ENCODE results near the gene COPS8.

The COPS8 gene

DNA sequence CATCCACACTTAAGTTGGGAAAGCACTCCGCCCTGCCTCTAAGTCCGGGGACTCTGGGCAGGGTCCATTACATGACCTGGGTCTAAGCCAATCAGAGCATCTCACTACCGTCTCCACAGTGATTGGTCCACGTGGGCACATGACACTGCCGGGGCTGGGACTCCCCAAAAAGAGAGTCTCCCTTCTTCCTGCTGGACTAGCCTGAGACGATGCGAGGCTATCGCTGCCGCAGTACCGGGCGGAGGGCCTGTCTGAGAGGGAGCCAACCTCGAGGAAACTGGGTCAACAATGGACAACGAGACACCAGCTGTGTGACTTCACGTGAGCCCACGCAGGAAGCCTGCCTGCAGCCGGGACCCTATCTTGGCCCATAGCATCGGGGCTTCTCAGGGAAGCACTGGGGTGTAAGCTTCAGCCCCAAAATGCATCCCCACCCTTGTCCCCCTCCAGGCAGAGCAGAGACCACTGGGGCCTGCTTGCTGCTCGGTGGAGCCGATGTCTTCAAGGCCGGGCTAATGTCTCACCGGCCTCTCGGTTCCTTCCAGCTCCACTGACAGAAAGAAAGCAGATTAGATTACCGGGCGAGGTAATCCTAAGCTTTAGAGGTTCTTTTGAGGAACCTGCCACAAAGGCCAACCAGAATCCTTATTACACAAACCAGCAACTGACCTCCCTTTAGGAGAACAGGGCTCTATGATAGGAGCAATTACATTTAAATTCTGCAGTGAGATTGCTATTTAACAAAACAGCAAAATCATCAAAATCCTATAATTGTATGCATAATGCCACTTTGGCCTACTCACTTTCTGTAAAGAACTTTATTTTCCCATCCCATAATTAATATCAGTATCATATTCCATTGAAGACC lies 21.3 kb upstream of the COPS8 start:
- H3K9me3 ChIP-seq (ENCODE audit: control insufficient read depth in 2 of 2, low read length in 2 of 2): no peaks in the 10 kb centered on the region
- peaks cover 3% of the 10 kb centered on the region for H3K4me1 ChIP-seq (ENCODE audit: control insufficient read depth, insufficient read depth, low read length)
- H3K27ac ChIP-seq (ENCODE audit: low read length): no peak overlapping the region
- H3K36me3 ChIP-seq (ENCODE audit: control insufficient read depth in 2 of 2, insufficient read depth in 2 of 2, low read length in 2 of 2): no peaks in the 10 kb centered on the region
- H3K4me3 ChIP-seq (ENCODE audit: low read length in 2 of 2): no peak overlapping the region
- peaks cover 0 to 2% of the 10 kb centered on the region in 2 donors for H3K27me3 ChIP-seq (ENCODE audit: control insufficient read depth in 1 of 2, insufficient read depth in 2 of 2, low read length in 2 of 2)
- H3K9ac ChIP-seq (ENCODE audit: low read length in 2 of 2): no peak overlapping the region

GRCh38 chr2:237065071-237065377 lies 20.7 kb upstream of the COPS8 start:
- Histone ChIP-seq H3K27me3 (ENCODE audit: control insufficient read depth in 1 of 2, insufficient read depth in 2 of 2, low read length in 2 of 2) (peaks cover 0 to 2% of the 10 kb centered on the region in 2 donors), H3K36me3 (ENCODE audit: control insufficient read depth in 2 of 2, insufficient read depth in 2 of 2, low read length in 2 of 2) (no peaks in the 10 kb centered on the region), H3K4me3 (ENCODE audit: low read length in 2 of 2) (no peak overlapping the region), H3K4me1 (ENCODE audit: control insufficient read depth, insufficient read depth, low read length) (peaks cover 3% of the 10 kb centered on the region), H3K9ac (ENCODE audit: low read length in 2 of 2) (no peak overlapping the region), H3K27ac (ENCODE audit: low read length) (no peak overlapping the region), H3K9me3 (ENCODE audit: control insufficient read depth in 2 of 2, low read length in 2 of 2) (no peaks in the 10 kb centered on the region)

DNA sequence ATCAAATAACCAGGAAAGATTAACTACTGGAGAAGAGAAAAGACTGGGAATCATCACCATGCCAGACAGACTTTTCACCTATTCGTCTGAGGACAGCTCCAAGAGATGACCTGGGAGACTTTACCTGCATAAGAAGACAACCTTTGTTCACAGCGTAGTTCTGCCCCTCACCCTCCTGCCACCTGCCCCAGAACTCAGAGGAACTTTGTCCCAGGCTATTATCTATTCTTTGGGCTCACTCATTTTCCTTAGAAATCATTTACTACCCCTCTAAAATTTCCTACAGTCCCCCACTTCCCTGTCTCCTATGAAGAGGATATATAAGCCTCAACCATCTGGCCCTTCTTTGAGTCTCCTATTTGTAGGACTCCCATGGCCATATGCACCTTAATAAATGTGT lies 19.3 kb upstream of the COPS8 start:
- Histone ChIP-seq H3K4me3 (ENCODE audit: low read length in 2 of 2) (no peak overlapping the region), H3K9ac (ENCODE audit: low read length in 2 of 2) (no peak overlapping the region), H3K27ac (ENCODE audit: low read length) (no peak overlapping the region), H3K27me3 (ENCODE audit: control insufficient read depth in 1 of 2, insufficient read depth in 2 of 2, low read length in 2 of 2) (peaks cover 0 to under 1% of the 10 kb centered on the region in 2 donors), H3K9me3 (ENCODE audit: control insufficient read depth in 2 of 2, low read length in 2 of 2) (no peaks in the 10 kb centered on the region), H3K4me1 (ENCODE audit: control insufficient read depth, insufficient read depth, low read length) (no peaks in the 10 kb centered on the region), H3K36me3 (ENCODE audit: control insufficient read depth in 2 of 2, insufficient read depth in 2 of 2, low read length in 2 of 2) (no peaks in the 10 kb centered on the region)

DNA sequence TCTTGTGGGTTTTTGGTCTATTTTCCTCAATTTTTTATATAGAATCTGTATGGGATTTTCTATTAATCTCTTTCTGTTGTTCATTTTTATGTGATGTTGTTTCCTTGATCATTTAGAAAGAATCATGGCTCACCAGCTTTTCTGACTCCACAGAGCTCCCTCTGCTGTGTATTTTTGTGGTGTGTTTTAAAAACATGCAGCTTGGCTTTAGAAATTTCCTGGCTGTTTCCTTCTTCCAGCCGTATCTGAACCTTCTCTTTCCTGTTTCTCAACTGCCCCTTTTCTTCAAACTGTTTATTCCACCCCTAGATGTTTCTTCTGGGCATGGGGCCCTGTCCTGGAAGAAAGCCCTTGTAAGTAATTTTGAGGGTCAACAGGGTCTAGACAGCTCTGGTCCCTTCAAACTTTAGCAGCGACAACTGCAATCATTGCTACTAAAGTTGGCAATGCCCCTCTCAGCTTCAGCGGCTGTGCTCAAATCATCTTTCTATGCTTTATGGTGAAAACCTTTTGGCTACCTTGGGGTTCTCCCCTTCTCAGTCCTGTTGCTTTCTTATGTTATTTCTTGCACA lies 17.6 kb upstream of the COPS8 start:
- Histone ChIP-seq H3K27ac (ENCODE audit: low read length) (no peak overlapping the region), H3K27me3 (ENCODE audit: control insufficient read depth in 1 of 2, insufficient read depth in 2 of 2, low read length in 2 of 2) (no peaks in the 10 kb centered on the region), H3K4me3 (ENCODE audit: low read length in 2 of 2) (no peak overlapping the region), H3K9ac (ENCODE audit: low read length in 2 of 2) (no peak overlapping the region), H3K36me3 (ENCODE audit: control insufficient read depth in 2 of 2, insufficient read depth in 2 of 2, low read length in 2 of 2) (no peaks in the 10 kb centered on the region), H3K9me3 (ENCODE audit: control insufficient read depth in 2 of 2, low read length in 2 of 2) (no peaks in the 10 kb centered on the region), H3K4me1 (ENCODE audit: control insufficient read depth, insufficient read depth, low read length) (no peaks in the 10 kb centered on the region)

GRCh38 chr2:237072067-237072931 lies 13.4 kb upstream of the COPS8 start:
- no peak overlapping the region for H3K9ac ChIP-seq (ENCODE audit: low read length in 2 of 2)
- no peaks in the 10 kb centered on the region for H3K9me3 ChIP-seq (ENCODE audit: control insufficient read depth in 2 of 2, low read length in 2 of 2)
- H3K4me3 ChIP-seq (ENCODE audit: low read length in 2 of 2): no peak overlapping the region
- no peak overlapping the region for H3K27ac ChIP-seq (ENCODE audit: low read length)
- no peaks in the 10 kb centered on the region for H3K36me3 ChIP-seq (ENCODE audit: control insufficient read depth in 2 of 2, insufficient read depth in 2 of 2, low read length in 2 of 2)
- peaks cover 3% of the 10 kb centered on the region for H3K4me1 ChIP-seq (ENCODE audit: control insufficient read depth, insufficient read depth, low read length)
- H3K27me3 ChIP-seq (ENCODE audit: control insufficient read depth in 1 of 2, insufficient read depth in 2 of 2, low read length in 2 of 2): no peaks in the 10 kb centered on the region

GRCh38 chr2:237073552-237073951 lies 12.1 kb upstream of the COPS8 start:
- no peak overlapping the region for H3K27ac ChIP-seq (ENCODE audit: low read length)
- H3K36me3 ChIP-seq (ENCODE audit: control insufficient read depth in 2 of 2, insufficient read depth in 2 of 2, low read length in 2 of 2): no peaks in the 10 kb centered on the region
- peaks cover 3% of the 10 kb centered on the region for H3K4me1 ChIP-seq (ENCODE audit: control insufficient read depth, insufficient read depth, low read length)
- H3K9me3 ChIP-seq (ENCODE audit: control insufficient read depth in 2 of 2, low read length in 2 of 2): no peaks in the 10 kb centered on the region
- no peaks in the 10 kb centered on the region for H3K27me3 ChIP-seq (ENCODE audit: control insufficient read depth in 1 of 2, insufficient read depth in 2 of 2, low read length in 2 of 2)
- H3K9ac ChIP-seq (ENCODE audit: low read length in 2 of 2): no peak overlapping the region
- no peak overlapping the region for H3K4me3 ChIP-seq (ENCODE audit: low read length in 2 of 2)

GRCh38 chr2:237074211-237074993 lies 11.3 kb upstream of the COPS8 start:
- Histone ChIP-seq H3K27ac (ENCODE audit: low read length) (no peak overlapping the region), H3K36me3 (ENCODE audit: control insufficient read depth in 2 of 2, insufficient read depth in 2 of 2, low read length in 2 of 2) (no peaks in the 10 kb centered on the region), H3K4me3 (ENCODE audit: low read length in 2 of 2) (no peak overlapping the region), H3K4me1 (ENCODE audit: control insufficient read depth, insufficient read depth, low read length) (peaks cover 3% of the 10 kb centered on the region), H3K27me3 (ENCODE audit: control insufficient read depth in 1 of 2, insufficient read depth in 2 of 2, low read length in 2 of 2) (no peaks in the 10 kb centered on the region), H3K9ac (ENCODE audit: low read length in 2 of 2) (no peak overlapping the region), H3K9me3 (ENCODE audit: control insufficient read depth in 2 of 2, low read length in 2 of 2) (no peaks in the 10 kb centered on the region)

DNA sequence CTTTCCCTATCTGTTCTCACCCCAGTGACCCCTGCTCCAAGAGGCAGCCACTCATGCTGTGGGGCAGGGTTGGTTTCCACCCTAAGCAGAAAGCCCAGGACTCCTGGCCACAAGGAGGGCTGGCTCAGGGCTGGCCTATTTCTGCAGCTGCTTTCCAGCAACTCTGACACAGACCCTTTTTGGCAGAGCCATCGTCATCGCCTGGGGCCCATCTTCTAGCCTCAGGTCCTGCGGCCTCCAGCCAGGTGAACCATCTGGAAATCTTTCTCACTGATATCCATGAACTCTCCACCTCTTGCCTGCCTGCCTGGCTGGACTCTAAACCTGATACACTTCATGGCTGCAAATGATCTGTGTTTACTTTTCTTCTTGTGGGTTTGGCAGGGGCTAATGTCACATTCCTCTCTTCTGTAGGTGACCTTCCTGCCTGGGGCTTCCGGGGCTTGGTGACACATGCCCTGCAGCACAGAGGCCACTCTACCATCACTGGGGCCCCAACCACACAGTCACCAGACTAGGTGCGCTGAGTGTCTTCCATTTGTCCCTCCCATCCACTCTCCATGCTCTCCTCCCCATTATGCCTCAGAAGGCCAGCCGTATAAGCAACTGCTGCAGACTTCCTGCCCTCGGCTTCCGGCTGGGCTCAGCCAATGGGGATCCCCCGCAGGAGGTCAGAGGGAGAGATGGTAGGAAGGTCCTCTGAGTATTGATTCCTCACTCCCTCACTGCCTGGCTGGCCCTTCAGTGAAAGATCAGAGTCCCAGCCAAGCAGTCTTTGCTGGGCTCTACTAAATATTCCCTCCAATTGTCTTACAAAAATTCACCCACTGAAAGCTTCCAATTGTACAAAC lies 9.7 kb upstream of the COPS8 start:
- H3K27me3 ChIP-seq (ENCODE audit: control insufficient read depth in 1 of 2, insufficient read depth in 2 of 2, low read length in 2 of 2): no peaks in the 10 kb centered on the region
- H3K4me3 ChIP-seq (ENCODE audit: low read length in 2 of 2): no peak overlapping the region
- H3K27ac ChIP-seq (ENCODE audit: low read length): no peak overlapping the region
- H3K9me3 ChIP-seq (ENCODE audit: control insufficient read depth in 2 of 2, low read length in 2 of 2): no peaks in the 10 kb centered on the region
- peaks cover 3% of the 10 kb centered on the region for H3K4me1 ChIP-seq (ENCODE audit: control insufficient read depth, insufficient read depth, low read length)
- H3K36me3 ChIP-seq (ENCODE audit: control insufficient read depth in 2 of 2, insufficient read depth in 2 of 2, low read length in 2 of 2): no peaks in the 10 kb centered on the region
- no peak overlapping the region for H3K9ac ChIP-seq (ENCODE audit: low read length in 2 of 2)

DNA sequence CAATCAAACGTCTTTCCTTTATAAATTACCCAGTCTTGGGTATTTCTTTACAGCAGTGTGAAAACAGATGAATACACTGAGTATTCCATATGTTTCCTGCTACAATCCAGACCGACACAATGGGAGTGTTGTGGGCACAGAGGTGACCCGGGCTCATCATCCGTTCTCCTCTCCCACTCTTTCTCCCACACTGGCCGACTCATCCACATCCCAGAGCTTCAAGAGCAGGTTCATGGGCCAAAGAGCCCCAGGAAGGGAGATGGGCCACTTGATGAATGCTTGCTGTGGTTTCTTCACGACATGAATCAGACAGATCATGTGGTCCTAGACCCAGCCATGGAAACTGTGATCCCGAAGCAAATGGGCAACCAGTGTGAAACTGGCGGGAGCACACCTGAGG lies 4.1 kb upstream of the COPS8 start:
- no peak overlapping the region for H3K4me3 ChIP-seq (ENCODE audit: low read length in 2 of 2)
- H3K9ac ChIP-seq (ENCODE audit: low read length in 2 of 2): no peak overlapping the region
- H3K9me3 ChIP-seq (ENCODE audit: control insufficient read depth in 2 of 2, low read length in 2 of 2): no peaks in the 10 kb centered on the region
- no peaks in the 10 kb centered on the region for H3K27me3 ChIP-seq (ENCODE audit: control insufficient read depth in 1 of 2, insufficient read depth in 2 of 2, low read length in 2 of 2)
- no peak overlapping the region for H3K27ac ChIP-seq (ENCODE audit: low read length)
- H3K4me1 ChIP-seq (ENCODE audit: control insufficient read depth, insufficient read depth, low read length): no peaks in the 10 kb centered on the region
- peaks cover 0 to 2% of the 10 kb centered on the region in 2 donors for H3K36me3 ChIP-seq (ENCODE audit: control insufficient read depth in 2 of 2, insufficient read depth in 2 of 2, low read length in 2 of 2)

DNA sequence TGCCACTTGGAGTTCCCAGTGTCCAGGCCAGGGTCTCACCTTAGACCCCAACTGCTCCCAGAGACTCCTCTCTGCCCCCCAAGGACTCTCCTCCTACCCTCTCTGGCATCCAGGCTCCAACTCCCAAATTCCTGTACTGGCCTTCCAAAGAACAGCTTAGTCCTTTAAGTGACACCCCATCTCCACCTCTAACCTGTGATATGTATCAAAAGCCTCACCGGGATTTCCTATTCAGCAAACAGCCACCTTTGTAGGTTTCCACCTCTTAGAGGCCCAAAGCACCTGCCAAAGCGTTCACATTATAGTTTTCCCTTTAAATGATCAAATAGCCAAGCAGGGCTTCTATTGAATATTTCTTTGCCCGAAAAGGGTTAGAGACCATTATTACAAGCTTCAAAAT lies 2.7 kb upstream of the COPS8 start:
- H3K27ac ChIP-seq (ENCODE audit: low read length): no peak overlapping the region
- no peaks in the 10 kb centered on the region for H3K4me1 ChIP-seq (ENCODE audit: control insufficient read depth, insufficient read depth, low read length)
- H3K9me3 ChIP-seq (ENCODE audit: control insufficient read depth in 2 of 2, low read length in 2 of 2): no peaks in the 10 kb centered on the region
- no peaks in the 10 kb centered on the region for H3K27me3 ChIP-seq (ENCODE audit: control insufficient read depth in 1 of 2, insufficient read depth in 2 of 2, low read length in 2 of 2)
- no peak overlapping the region for H3K4me3 ChIP-seq (ENCODE audit: low read length in 2 of 2)
- H3K9ac ChIP-seq (ENCODE audit: low read length in 2 of 2): no peak overlapping the region
- H3K36me3 ChIP-seq (ENCODE audit: control insufficient read depth in 2 of 2, insufficient read depth in 2 of 2, low read length in 2 of 2): peaks cover 0 to 2% of the 10 kb centered on the region in 2 donors

Data from stomach smooth muscle (tissue), 2 donors.